ENCODE data around the gene ESAM. TPM values are rescaled to one million over a fixed set of nuclear protein-coding genes. Genes with fewer than 3 reads are reported as not detected.

ESAM gene
- total and polyA plus RNA-seq, 2 of the 8 experiments (the other 6 are each of a cell fraction or from before 2014, with no cell fraction given) = 0.09 TPM; not detected in 1

DNA sequence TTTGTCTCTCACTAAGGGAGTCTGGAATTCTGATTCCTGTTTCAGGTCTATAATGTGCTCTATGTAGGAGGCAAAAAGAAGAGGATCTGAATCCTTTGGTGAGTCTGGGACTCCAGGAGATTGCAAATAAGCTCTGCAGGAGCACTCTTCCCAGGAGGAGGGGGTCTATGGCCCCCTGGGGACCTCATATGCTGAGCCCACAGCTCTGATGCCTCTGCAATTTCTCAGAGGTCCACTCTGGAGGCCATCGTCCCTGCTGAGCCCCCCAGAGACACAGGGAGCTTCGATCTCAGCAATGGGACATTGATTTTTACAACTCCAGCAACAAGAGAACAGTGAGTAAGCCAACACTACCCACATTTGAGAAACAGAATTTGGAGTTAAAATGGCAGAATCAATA is 42.6 kb downstream of the ESAM start:
- Histone ChIP-seq H2BK20ac (ENCODE audit: low read length) (no peak overlapping the region), H2BK120ac (replicated peaks; ENCODE audit: low read depth, low read length) (no peak overlapping the region), H3K56ac (replicated peaks; ENCODE audit: insufficient read length, low read depth, low read length) (no peak overlapping the region), H3K27ac (ENCODE audit: low read depth, low read length) (no peak overlapping the region), H3K27me3 (replicated peaks in 1 of 4; ENCODE audit: control insufficient read depth in 3 of 4, extremely low read depth in 1 of 4, insufficient read depth in 3 of 4, low read length in 3 of 4) (peaks cover 47 to 92% (median 81%) of the 10 kb centered on the region in 4 experiments), H3K36me3 (ENCODE audit: control insufficient read depth in 2 of 4, insufficient read depth in 4 of 4, low read length in 3 of 4) (no peaks in the 10 kb centered on the region), H3K4ac (replicated peaks; ENCODE audit: insufficient read length, low read depth, low read length) (no peak overlapping the region), H2BK5ac (ENCODE audit: low read depth, low read length) (no peak overlapping the region), H3K4me1 (replicated peaks in 1 of 4; ENCODE audit: control insufficient read depth in 3 of 4, insufficient read depth in 4 of 4, low read length in 3 of 4) (peaks cover 0 to 5% (median 3%) of the 10 kb centered on the region in 4 experiments; a peak in 5 of 7 replicates), H3K9ac (replicated peaks in 1 of 4; ENCODE audit: extremely low read depth in 1 of 4, low read depth in 3 of 4, low read length in 3 of 4) (no peak overlapping the region), H3K23ac (ENCODE audit: insufficient read length) (no peak overlapping the region), H3K79me2 (ENCODE audit: control insufficient read depth in 1 of 2, insufficient read depth in 2 of 2, low read length in 2 of 2) (no peaks in the 10 kb centered on the region), H3K18ac (ENCODE audit: extremely low read depth, low read length) (no peak overlapping the region), H2AK5ac (ENCODE audit: low read depth, low read length) (no peak overlapping the region), H4K5ac (ENCODE audit: insufficient read length, low read depth, low read length) (no peak overlapping the region), H2AFZ (ENCODE audit: low read length) (no peak overlapping the region), H3K4me2 (ENCODE audit: insufficient read depth in 1 of 2, low read depth in 2 of 2, low read length in 2 of 2) (no peak overlapping the region; a peak in 1 of 4 replicates), H4K8ac (ENCODE audit: extremely low read depth, insufficient read depth, low read length) (no peak overlapping the region), H3K9me3 (ENCODE audit: insufficient read depth in 2 of 2, low read depth in 1 of 2, low read length in 1 of 2) (no peaks in the 10 kb centered on the region), H3K79me1 (ENCODE audit: low read depth, low read length) (no peaks in the 10 kb centered on the region), H4K20me1 (replicated peaks in 1 of 2; ENCODE audit: control insufficient read depth in 1 of 2, insufficient read depth in 2 of 2, low read length in 2 of 2) (peaks cover 0 to 2% of the 10 kb centered on the region in 2 experiments), H2BK12ac (ENCODE audit: low read depth, low read length) (no peak overlapping the region), H2BK15ac (ENCODE audit: low read length) (no peak overlapping the region), H3K23me2 (ENCODE audit: low read depth, low read length) (peaks cover 8% of the 10 kb centered on the region), H4K91ac (replicated peaks; ENCODE audit: insufficient read length, low read length) (no peak overlapping the region), H3K4me3 (ENCODE audit: extremely low read depth in 1 of 4, insufficient read depth in 2 of 4, low read depth in 3 of 4, low read length in 4 of 4) (no peak overlapping the region), H3K14ac (ENCODE audit: insufficient read length) (no peak overlapping the region)
- POLR2A ChIA-PET (ENCODE audit: partially characterized antibody) = interaction anchor here (1.6 kb wide), 1 partner anchor 46 kb away, joined by 5 read pairs; the partner anchor contains the start of genes SIAE and SPA17
- CTCF ChIA-PET (ENCODE audit: partially characterized antibody) = interaction anchor here (0.8 to 2.2 kb wide), 5 partner anchors 21 to 146 kb away, joined by 3 to 10 read pairs (median 3); partner anchors contain the start of genes NRGN and ROBO3
- DNase-seq (ENCODE audit: low read depth in 1 of 2, low spot score in 2 of 2) (no peak), FAIRE-seq (no peak)
- TF ChIP-seq POLR2A (IDR thresholded peaks at IDR 0.05; ENCODE audit: control extremely low read depth in 1 of 2, low read depth in 2 of 2, low read length in 2 of 2) = no peak
- TF ChIP-seq FOSL1 (IDR thresholded peaks at IDR 0.05; ENCODE audit: insufficient read depth, low read depth, low read length) = no peak
- no peak for TF ChIP-seq YY1 (IDR thresholded peaks at IDR 0.05; ENCODE audit: low read depth, low read length)
- no peak for TF ChIP-seq KDM1A (IDR thresholded peaks at IDR 0.05; ENCODE audit: borderline replicate concordance, low read length)
- TF ChIP-seq JUND (IDR thresholded peaks at IDR 0.05; ENCODE audit: low read length) = no peak
- TF ChIP-seq CEBPB (IDR thresholded peaks at IDR 0.05; ENCODE audit: low read depth, low read length) = no peak
- no peak for TF ChIP-seq JUN (IDR thresholded peaks at IDR 0.05; ENCODE audit: low read depth, low read length)
- TF ChIP-seq RBBP5 (IDR thresholded peaks at IDR 0.05; ENCODE audit: borderline replicate concordance, low read depth, low read length) = no peak
- no peak for TF ChIP-seq CTBP2 (IDR thresholded peaks at IDR 0.05; ENCODE audit: borderline replicate concordance, insufficient read depth, insufficient read length, low read length)
- TF ChIP-seq EGR1 (IDR thresholded peaks at IDR 0.05; ENCODE audit: borderline replicate concordance, low read depth, low read length) = no peak
- TF ChIP-seq BRCA1 (IDR thresholded peaks at IDR 0.05; ENCODE audit: low read depth, low read length) = no peak
- no peak for TF ChIP-seq ASH2L (IDR thresholded peaks at IDR 0.05; ENCODE audit: low read length)
- no peak for TF ChIP-seq SIX5 (IDR thresholded peaks at IDR 0.05; ENCODE audit: low read depth, low read length)
- no peak for TF ChIP-seq TCF12 (IDR thresholded peaks at IDR 0.05; ENCODE audit: low read depth, low read length)
- WGBS, 2 experiments (ENCODE audit: extremely low coverage in 1 of 2, insufficient coverage in 1 of 2, insufficient read length in 1 of 2, insufficient replicate concordance in 2 of 2, low coverage in 1 of 2, low lambda C conversion rate in 2 of 2, missing lambda C conversion rate in 1 of 2) = 55% methylated on average over 2 of the region's 2 CpGs; no CpG with 5 or more reads in 1 of the 2 experiments
